ENCODE results near the gene GRIA3. TPM values are rescaled to one million over a fixed set of nuclear protein-coding genes. Genes with fewer than 3 reads are reported as not detected.

GRIA3 gene
- total RNA-seq, 2 experiments from 2014 or later = not detected

DNA sequence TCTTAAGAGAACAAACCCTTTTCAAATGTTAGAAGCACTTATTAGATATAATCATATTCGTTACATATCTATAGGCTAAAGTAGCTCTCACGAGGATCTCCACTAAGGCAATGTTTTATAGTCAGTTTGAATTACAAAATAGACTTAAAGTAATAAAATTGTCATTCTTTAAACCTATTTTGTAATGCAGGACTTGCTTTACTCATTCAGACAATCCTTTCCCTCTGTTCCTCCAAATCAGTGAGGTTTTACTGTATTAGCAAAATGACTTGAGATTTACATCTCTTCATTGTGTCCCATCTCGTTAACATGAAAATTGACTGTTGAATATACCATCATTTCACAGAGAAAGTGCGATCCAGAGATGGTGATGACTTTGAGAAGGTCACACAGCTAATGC, 284.4 kb downstream of the GRIA3 start:
- H3K27me3 Mint-ChIP-seq (ENCODE audit: low read depth) = no peaks in the 10 kb centered on the region
- no peaks in the 10 kb centered on the region for H3K36me3 Mint-ChIP-seq (ENCODE audit: low read depth)
- no peak overlapping the region for H3K4me3 Mint-ChIP-seq
- no peaks in the 10 kb centered on the region for H3K4me1 Mint-ChIP-seq (ENCODE audit: low read depth)
- CTCF ChIA-PET = no interaction called here
- no peak for DNase-seq
- no peaks in the 10 kb centered on the region for H3K9me3 Mint-ChIP-seq
- H3K27ac Mint-ChIP-seq = no peak overlapping the region
- intact Hi-C loops (cut with micrococcal nuclease) = no loop called here

DNA sequence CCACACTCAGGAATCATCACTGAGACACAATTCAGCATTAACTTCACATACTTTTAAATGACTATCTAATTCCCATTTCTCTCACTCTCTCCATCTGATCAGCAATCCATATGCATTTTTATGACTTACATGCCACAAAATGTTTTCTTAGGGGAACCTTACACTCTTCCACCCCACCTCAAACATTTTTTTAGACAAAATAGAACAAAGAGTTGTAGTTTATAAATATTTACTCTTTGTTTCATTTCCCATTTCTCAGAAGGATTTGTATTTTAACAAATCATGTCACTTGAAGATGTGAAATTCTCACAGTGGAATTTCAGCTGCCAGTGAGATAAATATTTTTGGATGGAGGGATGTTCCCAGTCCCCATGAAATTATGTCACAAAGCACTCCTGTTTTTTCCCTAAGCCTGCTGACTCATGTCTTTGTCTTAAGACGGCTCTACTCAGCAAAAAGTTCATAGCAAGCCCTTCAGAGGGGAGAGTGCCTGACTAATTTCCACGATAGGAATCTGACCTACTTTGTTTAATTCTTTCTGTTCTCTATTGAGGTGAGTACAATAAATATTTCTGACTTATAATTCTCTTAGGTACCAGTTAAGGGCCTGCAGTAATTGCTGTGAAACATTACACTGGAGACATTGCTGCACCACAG, 291.1 kb downstream of the GRIA3 start:
- Mint-ChIP-seq H3K4me1 (ENCODE audit: low read depth) (no peaks in the 10 kb centered on the region), H3K27ac (no peak overlapping the region), H3K27me3 (ENCODE audit: low read depth) (peaks cover 2% of the 10 kb centered on the region), H3K9me3 (no peaks in the 10 kb centered on the region), H3K36me3 (ENCODE audit: low read depth) (no peaks in the 10 kb centered on the region), H3K4me3 (no peak overlapping the region)
- no peak for DNase-seq
- intact Hi-C loops (cut with micrococcal nuclease) = no loop called here
- CTCF ChIA-PET = no interaction called here

DNA sequence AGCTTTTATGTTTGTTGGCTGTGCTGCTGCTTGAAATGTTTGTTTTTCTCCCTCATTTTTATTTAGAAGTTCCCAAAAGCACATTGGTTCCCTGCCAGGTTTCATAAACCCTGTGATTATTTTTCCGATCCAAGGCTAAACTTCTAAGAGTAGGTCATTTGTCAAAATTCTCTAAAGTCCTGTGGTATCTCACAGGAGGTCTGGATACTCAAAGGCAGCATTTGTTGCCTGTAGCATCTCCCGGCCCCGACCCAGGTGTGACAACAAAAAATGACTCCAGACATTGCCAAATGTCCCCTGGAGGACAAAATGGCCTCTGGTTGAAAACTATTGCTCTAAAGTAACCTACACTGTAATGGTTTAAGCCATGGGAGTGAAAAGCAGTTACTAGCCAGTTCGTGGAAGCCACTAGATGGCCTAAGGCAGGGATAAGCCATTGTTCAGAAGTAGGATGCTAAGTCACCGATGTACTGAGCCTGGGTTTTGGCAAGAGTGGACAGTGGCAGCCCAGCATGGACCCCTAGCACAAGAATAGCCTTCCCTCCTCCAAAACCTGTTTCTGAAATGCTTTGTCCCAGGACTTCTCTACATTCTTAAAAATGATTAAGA, 292.6 kb downstream of the GRIA3 start:
- Mint-ChIP-seq H3K9me3 (no peaks in the 10 kb centered on the region), H3K4me3 (no peak overlapping the region), H3K36me3 (ENCODE audit: low read depth) (no peaks in the 10 kb centered on the region), H3K4me1 (ENCODE audit: low read depth) (no peaks in the 10 kb centered on the region), H3K27ac (no peak overlapping the region), H3K27me3 (ENCODE audit: low read depth) (peaks cover 2% of the 10 kb centered on the region)
- intact Hi-C loops (cut with micrococcal nuclease) = no loop called here
- no peak for DNase-seq
- CTCF ChIA-PET = no interaction called here

DNA sequence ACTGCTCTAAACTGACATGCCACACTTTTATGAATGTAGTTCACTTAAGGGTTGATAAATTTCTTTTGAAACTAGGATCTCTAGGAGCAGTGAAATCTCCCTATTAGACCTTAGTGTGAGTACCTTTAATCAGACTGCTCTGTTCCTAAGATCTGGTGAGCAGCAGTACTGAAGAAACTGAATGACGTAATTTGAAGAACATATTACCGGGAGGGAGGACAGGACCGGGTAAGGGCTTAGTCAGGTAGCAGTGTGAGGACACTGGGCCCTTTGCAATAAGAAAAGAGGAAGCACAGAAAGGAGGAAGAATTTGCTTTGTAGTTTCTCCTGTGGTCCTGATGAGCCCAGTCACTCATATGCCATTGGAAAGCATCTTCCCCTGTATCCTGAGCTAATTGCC, 293.6 kb downstream of the GRIA3 start:
- DNase-seq = no peak
- CTCF ChIA-PET = no interaction called here
- H3K27me3 Mint-ChIP-seq (ENCODE audit: low read depth) = peaks cover 2% of the 10 kb centered on the region
- no peaks in the 10 kb centered on the region for H3K9me3 Mint-ChIP-seq
- no peaks in the 10 kb centered on the region for H3K36me3 Mint-ChIP-seq (ENCODE audit: low read depth)
- intact Hi-C loops (cut with micrococcal nuclease) = no loop called here
- no peak overlapping the region for H3K4me3 Mint-ChIP-seq
- H3K4me1 Mint-ChIP-seq (ENCODE audit: low read depth) = no peaks in the 10 kb centered on the region
- H3K27ac Mint-ChIP-seq = no peak overlapping the region

DNA sequence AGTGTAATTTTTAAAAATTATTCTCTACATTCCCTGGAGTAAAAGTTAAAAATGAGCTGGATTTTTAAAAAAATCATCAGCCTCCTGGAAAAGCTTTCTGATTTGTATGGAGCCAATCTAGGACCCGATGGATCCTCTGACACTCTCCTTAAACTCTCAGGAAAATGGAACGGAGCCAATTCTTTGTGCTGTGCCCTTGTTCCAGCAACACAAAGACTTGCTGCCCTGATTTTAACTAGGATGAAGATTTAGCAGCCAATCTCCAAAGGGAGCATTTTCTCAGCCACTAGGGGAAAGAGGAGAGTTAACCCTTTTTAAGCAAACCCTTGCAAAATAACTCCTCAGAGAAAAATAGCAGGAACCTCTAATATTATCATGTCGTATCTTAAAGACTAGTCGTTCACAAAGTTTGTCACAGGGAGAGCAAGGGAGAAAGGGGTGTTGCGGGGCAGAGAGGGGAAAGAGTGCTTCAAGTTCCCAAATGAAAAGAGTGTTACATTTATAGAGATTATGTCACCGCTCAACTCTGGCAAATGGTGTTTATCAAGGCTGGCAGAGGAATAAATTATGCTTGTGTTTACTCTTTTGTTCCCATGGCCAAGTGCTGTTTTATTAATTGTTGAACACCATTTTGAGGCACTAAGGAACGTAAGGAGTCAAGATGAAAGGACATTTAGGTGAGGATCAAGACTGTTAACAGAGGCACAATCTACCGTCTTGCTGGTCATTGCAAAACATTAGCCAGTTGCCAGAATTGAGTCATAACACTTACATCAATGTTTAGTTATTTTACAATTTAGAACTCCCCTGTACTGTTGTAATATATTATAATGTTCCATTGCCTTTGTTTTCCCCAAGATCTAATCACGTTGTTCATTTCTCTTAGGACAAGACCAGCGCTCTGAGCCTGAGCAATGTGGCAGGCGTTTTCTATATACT, 298.1 kb downstream of the GRIA3 start:
- Mint-ChIP-seq H3K4me1 (ENCODE audit: low read depth) (no peaks in the 10 kb centered on the region), H3K9me3 (no peaks in the 10 kb centered on the region), H3K27ac (no peak overlapping the region), H3K27me3 (ENCODE audit: low read depth) (no peaks in the 10 kb centered on the region), H3K36me3 (ENCODE audit: low read depth) (no peaks in the 10 kb centered on the region), H3K4me3 (no peak overlapping the region)
- CTCF ChIA-PET = no interaction called here
- DNase-seq = no peak
- intact Hi-C loops (cut with micrococcal nuclease) = no loop called here

DNA sequence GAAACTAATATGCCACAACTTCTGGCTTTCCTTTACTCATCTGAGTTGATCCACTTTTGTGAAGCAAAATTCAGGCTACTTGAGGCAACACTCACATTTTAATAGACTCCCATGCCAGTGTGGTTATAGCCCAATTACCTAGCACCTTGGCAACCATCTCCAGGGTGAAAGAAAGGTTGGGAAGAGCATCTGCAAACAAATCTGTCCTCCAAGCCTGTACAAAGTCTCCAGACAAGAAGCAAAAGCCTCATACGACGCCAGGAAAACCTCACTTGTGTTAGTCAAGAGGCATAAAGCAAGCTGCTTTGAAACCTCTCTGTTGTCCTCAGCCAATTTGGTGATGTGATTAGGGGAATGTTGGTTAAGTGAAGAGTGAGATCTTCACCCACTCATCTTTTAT, 302.2 kb downstream of the GRIA3 start:
- intact Hi-C loops (cut with micrococcal nuclease) = no loop called here
- Mint-ChIP-seq H3K27ac (no peak overlapping the region), H3K4me3 (no peak overlapping the region), H3K27me3 (ENCODE audit: low read depth) (peaks cover 4% of the 10 kb centered on the region), H3K36me3 (ENCODE audit: low read depth) (no peaks in the 10 kb centered on the region), H3K4me1 (ENCODE audit: low read depth) (no peaks in the 10 kb centered on the region), H3K9me3 (no peaks in the 10 kb centered on the region)
- CTCF ChIA-PET = no interaction called here
- DNase-seq = no peak

DNA sequence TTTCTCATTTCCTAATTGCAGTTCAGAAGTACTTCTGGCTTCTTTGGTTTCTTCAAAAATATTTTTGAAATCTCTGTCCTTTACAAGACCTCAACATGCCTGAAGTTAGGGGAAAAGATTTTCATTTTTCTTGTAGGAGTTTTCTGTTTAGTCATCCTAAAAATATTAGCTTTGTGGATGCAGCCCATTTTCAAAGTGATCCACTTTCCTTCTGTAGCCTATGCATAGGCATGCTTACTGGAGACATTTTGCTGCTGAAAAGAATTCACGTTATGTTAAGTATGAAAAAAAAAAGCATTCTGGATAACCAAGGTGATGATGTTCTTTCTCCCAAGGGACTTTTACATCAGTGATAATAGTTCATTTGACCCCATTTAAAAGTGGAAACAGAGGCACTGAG, 303.2 kb downstream of the GRIA3 start:
- Mint-ChIP-seq H3K9me3 (no peaks in the 10 kb centered on the region), H3K4me1 (ENCODE audit: low read depth) (no peaks in the 10 kb centered on the region), H3K36me3 (ENCODE audit: low read depth) (no peaks in the 10 kb centered on the region), H3K27ac (no peak overlapping the region), H3K27me3 (ENCODE audit: low read depth) (peaks cover 4% of the 10 kb centered on the region), H3K4me3 (no peak overlapping the region)
- intact Hi-C loops (cut with micrococcal nuclease) = no loop called here
- DNase-seq = no peak
- CTCF ChIA-PET = interaction anchor here (0.6 kb wide), 1 partner anchor 257 kb away, joined by 4 read pairs; no protein-coding TSS in a partner anchor

DNA sequence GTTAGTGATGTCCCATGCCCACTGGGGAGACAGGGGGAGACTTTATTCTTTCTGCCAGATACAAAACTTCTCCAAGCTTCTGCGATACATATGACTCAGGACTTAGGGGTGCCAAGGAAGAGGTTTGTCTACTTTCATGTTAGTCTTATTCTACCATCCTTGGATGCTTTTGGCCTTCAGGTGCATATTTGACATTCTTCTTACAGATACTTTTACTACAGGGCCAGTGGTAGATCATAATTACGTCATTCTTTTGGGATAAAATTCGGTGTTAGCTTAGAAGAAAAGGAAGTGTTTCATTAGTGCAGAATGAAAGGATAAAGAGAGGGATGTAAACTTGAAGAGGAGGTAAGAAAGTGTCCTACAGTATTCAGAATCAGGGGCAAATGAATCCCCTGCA, 303.6 kb downstream of the GRIA3 start:
- Mint-ChIP-seq H3K4me3 (no peak overlapping the region), H3K27ac (no peak overlapping the region), H3K36me3 (ENCODE audit: low read depth) (no peaks in the 10 kb centered on the region), H3K27me3 (ENCODE audit: low read depth) (peaks cover 4% of the 10 kb centered on the region), H3K4me1 (ENCODE audit: low read depth) (no peaks in the 10 kb centered on the region), H3K9me3 (no peaks in the 10 kb centered on the region)
- intact Hi-C loops (cut with micrococcal nuclease) = no loop called here
- no peak for DNase-seq
- CTCF ChIA-PET = interaction anchor here (0.6 kb wide), 1 partner anchor 258 kb away, joined by 4 read pairs; no protein-coding TSS in a partner anchor

DNA sequence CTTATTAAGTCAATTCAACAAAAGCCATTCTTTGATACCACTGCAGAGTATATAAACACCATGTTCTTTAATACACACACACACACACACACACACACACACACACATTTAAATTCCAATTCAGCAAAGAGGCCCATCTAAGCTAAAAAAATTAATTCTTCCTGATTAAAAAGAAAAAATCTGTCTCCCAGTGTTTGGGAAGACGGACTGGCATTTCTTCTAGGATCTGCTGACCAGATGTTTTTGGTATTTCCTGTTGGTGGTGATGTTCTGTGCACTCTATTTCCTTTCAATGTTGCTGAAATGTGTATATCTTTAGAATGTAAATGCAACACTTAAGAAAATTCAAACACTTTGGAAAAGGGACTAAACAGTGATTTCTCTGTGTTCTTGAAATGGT, 304.9 kb downstream of the GRIA3 start:
- Mint-ChIP-seq H3K27me3 (ENCODE audit: low read depth) (peaks cover 4% of the 10 kb centered on the region), H3K4me1 (ENCODE audit: low read depth) (no peaks in the 10 kb centered on the region), H3K4me3 (no peak overlapping the region), H3K36me3 (ENCODE audit: low read depth) (no peaks in the 10 kb centered on the region), H3K9me3 (no peaks in the 10 kb centered on the region), H3K27ac (no peak overlapping the region)
- CTCF ChIA-PET = no interaction called here
- intact Hi-C loops (cut with micrococcal nuclease) = no loop called here
- no peak for DNase-seq

DNA sequence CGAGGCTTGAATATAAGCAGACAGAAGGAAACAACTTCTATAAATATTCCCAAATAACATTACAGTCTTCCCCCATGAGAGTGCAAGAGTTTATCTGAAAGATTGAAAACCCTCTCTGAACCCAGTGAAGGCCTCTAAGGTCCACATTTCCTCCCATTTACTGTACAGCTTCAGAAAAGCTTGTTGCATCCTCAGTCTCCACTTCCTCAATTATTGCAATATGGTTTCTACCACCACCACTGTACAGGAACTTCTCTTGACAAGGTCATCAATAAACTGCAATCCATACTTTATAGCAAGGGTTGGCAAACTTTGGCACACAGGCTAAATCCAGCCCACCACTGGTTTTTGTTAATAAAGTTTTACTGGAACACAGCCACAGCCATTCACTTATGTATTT, 309.8 kb downstream of the GRIA3 start:
- CTCF ChIA-PET = no interaction called here
- Mint-ChIP-seq H3K4me3 (no peak overlapping the region), H3K9me3 (no peaks in the 10 kb centered on the region), H3K4me1 (ENCODE audit: low read depth) (no peaks in the 10 kb centered on the region), H3K27ac (no peak overlapping the region), H3K36me3 (ENCODE audit: low read depth) (no peaks in the 10 kb centered on the region), H3K27me3 (ENCODE audit: low read depth) (peaks cover 4% of the 10 kb centered on the region)
- intact Hi-C loops (cut with micrococcal nuclease) = no loop called here
- DNase-seq = no peak

DNA sequence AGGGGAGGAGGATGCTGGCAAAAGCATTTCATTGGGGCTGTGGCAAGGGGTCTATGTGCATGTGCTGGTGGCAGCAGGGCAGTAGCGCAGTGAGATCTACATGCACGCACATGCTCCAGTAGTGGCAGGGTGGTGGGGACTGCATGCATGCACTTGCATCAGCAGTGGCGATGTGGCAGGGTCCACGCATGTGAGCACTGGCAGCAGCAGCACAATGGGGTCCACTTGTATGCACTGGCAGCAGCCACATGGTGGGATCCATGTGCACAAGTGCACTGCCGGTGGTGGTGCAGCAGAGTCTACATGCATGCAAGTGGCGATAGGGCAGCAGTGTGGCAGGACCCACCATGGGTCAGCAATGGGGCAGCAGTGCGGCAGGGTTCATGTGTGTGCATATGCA, 315.7 kb downstream of the GRIA3 start:
- Mint-ChIP-seq H3K27ac (no peak overlapping the region), H3K9me3 (no peaks in the 10 kb centered on the region), H3K36me3 (ENCODE audit: low read depth) (no peaks in the 10 kb centered on the region), H3K4me1 (ENCODE audit: low read depth) (no peaks in the 10 kb centered on the region), H3K27me3 (ENCODE audit: low read depth) (peaks cover 3% of the 10 kb centered on the region), H3K4me3 (no peak overlapping the region)
- DNase-seq = no peak
- intact Hi-C loops (cut with micrococcal nuclease) = no loop called here
- CTCF ChIA-PET = no interaction called here

DNA sequence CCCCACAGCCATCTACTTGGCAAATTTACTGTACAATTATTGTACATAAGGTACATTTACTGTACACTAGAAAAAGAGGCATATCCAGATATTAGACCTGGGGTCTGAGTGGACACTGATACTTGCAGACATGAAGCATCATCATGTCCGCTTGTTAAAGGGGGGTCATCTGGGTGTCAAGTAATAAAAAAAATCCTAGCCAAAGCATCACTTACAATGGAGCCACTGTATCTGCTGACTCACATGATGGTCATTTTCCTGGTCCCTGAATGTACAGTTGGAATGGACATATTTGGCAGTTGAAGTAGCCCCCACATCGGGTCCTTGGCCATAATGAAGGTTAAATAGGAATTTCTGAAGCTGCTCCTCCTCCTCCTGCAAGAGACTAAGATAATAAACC, 320.0 kb downstream of the GRIA3 start:
- H3K27ac Mint-ChIP-seq = no peak overlapping the region
- H3K4me3 Mint-ChIP-seq = no peak overlapping the region
- intact Hi-C loops (cut with micrococcal nuclease) = no loop called here
- H3K9me3 Mint-ChIP-seq = peaks cover 3% of the 10 kb centered on the region
- no peaks in the 10 kb centered on the region for H3K4me1 Mint-ChIP-seq (ENCODE audit: low read depth)
- H3K36me3 Mint-ChIP-seq (ENCODE audit: low read depth) = no peaks in the 10 kb centered on the region
- H3K27me3 Mint-ChIP-seq (ENCODE audit: low read depth) = peaks cover 3% of the 10 kb centered on the region
- no peak for DNase-seq
- CTCF ChIA-PET = no interaction called here
